OCI-LY3 (cell line): ENCODE results near the gene CCDC102B.

ENCODE experiments used
- H2AFZ ChIP-seq: fragments of 200-600, 300-600 bp; shearing (Covaris generic); 2 replicates; pipeline ENCODE4 v1.6.0; 2014; ENCODE audit warnings: antibody characterized with exemption, low read depth, low read length
- H3K27ac ChIP-seq: fragments of 200-600, 300-600 bp; sonication (generic); 2 replicates; pipeline ENCODE4 v1.5.1; 2014; ENCODE audit warnings: mild to moderate bottlenecking, low read length, moderate library complexity, mixed read lengths
- H3K27me3 ChIP-seq: fragments of 200-600, 300-600 bp; sonication (generic); 2 replicates; pipeline ENCODE4 v1.6.1; 2014; ENCODE audit warnings: low read depth, low read length, mixed read lengths
- H3K36me3 ChIP-seq: fragments of 200-600, 300-600 bp; sonication (generic); replicated peaks from 2 replicates; pipeline ENCODE3; 2014; ENCODE audit warnings: low read depth, low read length, mixed read lengths
- H3K4me1 ChIP-seq: fragments of 300-600, 200-600 bp; sonication (generic); 2 replicates; pipeline ENCODE4 v1.6.1; 2014; ENCODE audit warnings: low read length, mixed read lengths
- H3K4me2 ChIP-seq: fragments of 200-600, 300-600 bp; sonication (generic); 2 replicates; pipeline ENCODE4 v1.6.1; 2014; ENCODE audit warnings: low read length, mixed read lengths
- H3K4me3 ChIP-seq: fragments of 300-600, 200-600 bp; sonication (generic); 2 replicates; pipeline ENCODE4 v1.5.1; 2014; ENCODE audit warnings: antibody characterized with exemption, mild to moderate bottlenecking, low read length, moderate library complexity
- H3K79me2 ChIP-seq: fragments of 300-600, 200-600 bp; shearing (Covaris generic); 2 replicates; pipeline ENCODE4 v1.6.1; 2014; ENCODE audit warnings: mild to moderate bottlenecking, low read length, mixed read lengths
- H3K9ac ChIP-seq: fragments of 300-600, 200-600 bp; shearing (Covaris generic); 2 replicates; pipeline ENCODE4 v1.6.0; 2014; ENCODE audit warnings: mild to moderate bottlenecking, low read length, moderate library complexity
- H3K9me3 ChIP-seq: fragments of 200-600, 300-600 bp; shearing (Covaris generic); 2 replicates; pipeline ENCODE4 v1.6.1; 2014; ENCODE audit warnings: low read length, mixed read lengths; ENCODE audit not compliant: insufficient read depth
- H4K20me1 ChIP-seq: fragments of 200-600, 300-600 bp; sonication (generic); 2 replicates; pipeline ENCODE4 v1.6.1; 2016; ENCODE audit warnings: low read length, mixed read lengths; ENCODE audit not compliant: insufficient read depth
- EZH2phosphoT487 ChIP-seq: fragments of 200-600 bp; shearing (Covaris generic); IDR thresholded peaks from 2 replicates; pipeline ENCODE4 v1.6.1; 2018; ENCODE audit warnings: antibody characterized with exemption, mixed run types, low read depth
- TF ChIP-seq, protein P1 (sequence below): fragments of 200-600, 300-600 bp; sonication (generic); IDR thresholded peaks from 2 replicates; pipeline ENCODE4 v1.5.1; 2014; ENCODE audit warnings: antibody characterized with exemption, low read length, low read depth

The CCDC102B gene

DNA sequence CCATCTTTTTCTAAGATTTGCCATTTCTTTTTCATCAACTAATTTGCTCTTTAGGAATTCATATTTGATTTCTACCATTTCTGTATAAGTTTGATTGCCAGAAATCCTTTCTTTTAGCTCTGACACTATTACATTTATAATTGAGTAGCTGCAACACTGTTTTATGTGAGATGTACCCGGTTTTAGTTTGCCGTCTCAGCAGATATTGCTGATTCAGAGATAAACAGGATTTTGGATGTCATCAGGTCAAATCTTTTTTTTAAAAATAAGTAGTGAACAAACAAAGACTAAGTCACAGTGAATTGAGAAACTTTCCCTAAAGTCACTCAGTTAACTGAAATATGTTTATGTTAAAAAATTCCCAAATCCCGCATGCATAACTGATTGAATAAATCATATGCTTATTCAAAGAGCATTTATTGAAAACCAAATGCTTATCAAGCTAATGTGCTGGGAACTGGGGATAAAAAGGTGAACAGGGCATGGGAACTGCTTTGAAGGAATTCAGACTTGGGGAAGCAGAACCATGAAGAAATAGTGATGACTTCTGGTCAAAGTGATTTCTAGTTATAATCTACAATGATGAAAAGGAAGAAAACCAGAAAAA, 19.5 kb upstream of the CCDC102B start:
- Histone ChIP-seq H3K4me1 (no peaks in the 10 kb centered on the region), H3K27ac (no peak overlapping the region), H3K4me2 (no peak overlapping the region), H3K36me3 (no peaks in the 10 kb centered on the region), H3K9me3 (no peaks in the 10 kb centered on the region), H2AFZ (no peak overlapping the region), H4K20me1 (no peaks in the 10 kb centered on the region), H3K79me2 (no peaks in the 10 kb centered on the region), H3K4me3 (no peak overlapping the region), H3K27me3 (no peaks in the 10 kb centered on the region), H3K9ac (no peak overlapping the region)
- TF ChIP-seq, protein P1, sequence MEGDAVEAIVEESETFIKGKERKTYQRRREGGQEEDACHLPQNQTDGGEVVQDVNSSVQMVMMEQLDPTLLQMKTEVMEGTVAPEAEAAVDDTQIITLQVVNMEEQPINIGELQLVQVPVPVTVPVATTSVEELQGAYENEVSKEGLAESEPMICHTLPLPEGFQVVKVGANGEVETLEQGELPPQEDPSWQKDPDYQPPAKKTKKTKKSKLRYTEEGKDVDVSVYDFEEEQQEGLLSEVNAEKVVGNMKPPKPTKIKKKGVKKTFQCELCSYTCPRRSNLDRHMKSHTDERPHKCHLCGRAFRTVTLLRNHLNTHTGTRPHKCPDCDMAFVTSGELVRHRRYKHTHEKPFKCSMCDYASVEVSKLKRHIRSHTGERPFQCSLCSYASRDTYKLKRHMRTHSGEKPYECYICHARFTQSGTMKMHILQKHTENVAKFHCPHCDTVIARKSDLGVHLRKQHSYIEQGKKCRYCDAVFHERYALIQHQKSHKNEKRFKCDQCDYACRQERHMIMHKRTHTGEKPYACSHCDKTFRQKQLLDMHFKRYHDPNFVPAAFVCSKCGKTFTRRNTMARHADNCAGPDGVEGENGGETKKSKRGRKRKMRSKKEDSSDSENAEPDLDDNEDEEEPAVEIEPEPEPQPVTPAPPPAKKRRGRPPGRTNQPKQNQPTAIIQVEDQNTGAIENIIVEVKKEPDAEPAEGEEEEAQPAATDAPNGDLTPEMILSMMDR, result no peak
- TF ChIP-seq EZH2phosphoT487, result no peak

DNA sequence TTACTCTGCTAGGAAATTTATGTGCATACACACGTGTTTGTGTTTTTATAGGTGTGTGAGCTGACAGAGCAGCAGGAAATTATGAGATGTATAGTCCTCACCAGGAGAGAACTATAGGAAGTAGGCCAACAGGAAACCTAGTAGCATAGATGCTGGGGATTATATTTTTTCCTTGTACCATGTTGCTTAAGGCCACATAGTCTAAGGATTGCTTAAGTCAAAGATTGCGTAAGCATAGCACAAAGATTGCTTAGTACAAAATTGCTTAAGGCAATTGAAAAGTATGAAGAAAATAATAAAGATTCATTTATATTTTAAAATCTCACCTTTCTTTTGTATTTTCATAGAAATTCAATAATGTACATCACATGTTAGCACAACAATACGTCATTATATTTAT, 18.7 kb upstream of the CCDC102B start:
- H3K9ac ChIP-seq, result no peak overlapping the region
- H2AFZ ChIP-seq, result no peak overlapping the region
- H3K79me2 ChIP-seq, result no peaks in the 10 kb centered on the region
- no peaks in the 10 kb centered on the region for H4K20me1 ChIP-seq
- H3K9me3 ChIP-seq, result no peaks in the 10 kb centered on the region
- H3K4me3 ChIP-seq, result no peak overlapping the region
- H3K36me3 ChIP-seq, result no peaks in the 10 kb centered on the region
- no peak overlapping the region for H3K27ac ChIP-seq
- TF ChIP-seq, protein P1, result no peak
- no peak for TF ChIP-seq EZH2phosphoT487
- H3K27me3 ChIP-seq, result no peaks in the 10 kb centered on the region
- H3K4me2 ChIP-seq, result no peak overlapping the region
- 0 out of 2 replicates have a peak, but pooled peaks cover 2% of the 10 kb centered on the region for H3K4me1 ChIP-seq

DNA sequence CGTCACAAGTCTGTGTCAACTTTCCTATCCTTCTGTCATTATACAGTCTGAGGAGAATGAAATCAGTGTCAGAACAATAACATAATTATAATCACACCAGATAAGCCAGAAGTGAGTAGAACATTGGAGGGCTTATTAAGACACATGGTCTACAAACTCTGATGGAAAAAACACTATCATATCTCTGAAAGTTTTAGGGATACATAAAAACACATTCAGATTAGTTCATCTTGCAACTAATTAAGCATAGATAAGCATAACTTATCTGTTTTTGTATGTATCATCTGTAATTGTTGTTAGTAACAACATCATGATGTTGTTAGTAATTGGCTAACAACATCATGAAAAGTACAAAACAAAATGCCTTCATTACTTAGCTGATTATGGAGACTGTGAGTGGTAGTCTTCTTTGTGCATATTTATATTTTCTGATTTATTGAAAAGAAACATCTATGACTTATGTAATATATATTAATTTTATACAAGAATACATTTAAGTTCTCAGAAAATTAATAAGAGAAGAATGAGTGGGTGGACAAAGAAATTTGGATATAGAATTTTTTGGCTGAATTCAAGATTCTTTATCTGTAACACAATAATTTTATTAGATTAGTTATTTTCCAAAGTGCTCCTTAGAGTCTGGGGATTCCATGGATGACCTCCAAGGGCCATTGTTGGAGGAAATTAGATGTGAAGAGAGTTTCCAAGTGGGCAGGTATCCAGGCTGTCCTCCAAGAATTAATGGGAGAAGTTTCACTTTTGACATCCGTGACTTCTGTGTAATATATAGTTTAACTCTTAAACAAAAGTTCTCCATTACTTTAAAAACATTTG, 16.9 kb upstream of the CCDC102B start:
- H3K4me1 ChIP-seq, result 0 out of 2 replicates have a peak, but pooled peaks cover 4% of the 10 kb centered on the region
- no peaks in the 10 kb centered on the region for H3K27me3 ChIP-seq
- H3K27ac ChIP-seq, result no peak overlapping the region
- no peaks in the 10 kb centered on the region for H3K36me3 ChIP-seq
- no peaks in the 10 kb centered on the region for H3K9me3 ChIP-seq
- no peak overlapping the region for H3K4me3 ChIP-seq
- TF ChIP-seq EZH2phosphoT487, result no peak
- H2AFZ ChIP-seq, result no peak overlapping the region; the same call in 1 of the 2 replicates
- H4K20me1 ChIP-seq, result no peaks in the 10 kb centered on the region
- H3K4me2 ChIP-seq, result no peak overlapping the region
- no peak overlapping the region for H3K9ac ChIP-seq
- no peaks in the 10 kb centered on the region for H3K79me2 ChIP-seq

DNA sequence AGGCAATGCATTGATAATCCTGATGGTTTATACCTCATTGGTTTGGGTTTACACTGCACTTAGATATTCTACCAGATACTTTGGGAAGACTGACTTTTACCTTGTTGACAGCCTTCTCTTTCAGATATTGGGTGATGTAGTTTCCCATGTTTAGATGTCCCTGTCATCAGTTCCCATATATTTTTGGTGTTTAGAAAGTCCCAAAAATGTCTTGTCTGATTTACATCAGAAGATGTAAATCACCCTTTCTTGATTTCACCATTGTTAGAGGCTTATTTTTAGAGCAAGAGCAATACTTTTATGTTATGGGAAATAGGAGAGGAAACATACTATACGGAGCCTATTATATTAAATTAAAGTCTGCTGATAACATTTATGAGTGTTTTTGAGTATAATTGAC, 14.4 kb upstream of the CCDC102B start:
- H3K27ac ChIP-seq, result no peak overlapping the region
- H3K9ac ChIP-seq, result no peak overlapping the region
- no peaks in the 10 kb centered on the region for H4K20me1 ChIP-seq
- no peak overlapping the region for H3K4me2 ChIP-seq
- no peaks in the 10 kb centered on the region for H3K79me2 ChIP-seq
- H3K36me3 ChIP-seq, result no peaks in the 10 kb centered on the region
- 0 out of 2 replicates have a peak, but pooled peaks cover 4% of the 10 kb centered on the region for H3K4me1 ChIP-seq
- no peaks in the 10 kb centered on the region for H3K9me3 ChIP-seq
- TF ChIP-seq, protein P1, result no peak
- no peak for TF ChIP-seq EZH2phosphoT487
- no peak overlapping the region for H2AFZ ChIP-seq
- H3K4me3 ChIP-seq, result no peak overlapping the region
- H3K27me3 ChIP-seq, result no peaks in the 10 kb centered on the region
